ENCODE data around the gene PDSS2. TPM values are rescaled to one million over a fixed set of nuclear protein-coding genes. Genes with fewer than 3 reads are reported as not detected.

The PDSS2 gene
- total and polyA plus RNA-seq, 7 donors = 9.4 to 18.5 (median 11.1) TPM

DNA sequence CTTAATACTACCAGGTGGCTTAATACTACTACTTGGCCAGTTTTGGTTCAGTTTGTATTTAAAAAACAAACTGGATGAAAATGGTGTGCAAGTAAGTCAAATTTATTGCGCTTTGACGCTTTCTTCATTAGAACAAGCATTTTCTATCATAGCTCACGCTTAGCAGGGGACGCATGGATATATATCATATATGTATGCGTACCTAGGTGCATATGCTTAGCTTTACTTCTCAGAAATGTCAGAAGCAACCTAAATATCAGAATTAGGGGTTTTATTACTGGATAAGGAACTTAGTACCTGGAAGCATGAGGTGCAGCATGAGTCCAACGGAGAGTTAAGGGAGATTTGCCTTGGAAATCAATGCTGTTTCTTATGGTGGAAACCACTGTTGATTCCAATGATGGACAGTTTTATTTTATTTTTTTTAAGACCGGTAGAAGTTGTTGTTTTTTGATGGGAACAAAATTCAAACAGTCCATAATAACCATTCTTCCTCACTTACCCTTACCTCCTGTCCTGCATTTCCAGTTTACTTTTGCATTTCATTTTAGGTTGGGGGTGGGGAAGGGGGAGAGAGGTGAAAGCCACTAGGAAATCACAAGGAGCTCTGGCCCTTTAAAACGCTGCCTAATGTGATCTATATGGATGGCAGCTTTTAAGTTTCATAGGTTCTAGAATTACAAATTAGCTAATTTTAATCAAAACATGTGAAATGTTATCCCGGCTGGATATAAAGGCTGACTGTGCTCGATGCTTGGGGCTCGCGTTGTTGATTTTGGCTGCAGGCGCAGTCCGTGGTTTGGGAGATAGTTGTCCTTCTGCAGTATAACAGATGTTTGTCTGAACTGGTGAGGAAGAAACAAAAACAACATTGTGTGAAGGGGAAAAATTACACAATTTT lies 32.6 kb upstream of the PDSS2 start:
- Histone ChIP-seq H3K4me3 (peak overlapping the region; percentile 77 to 86 (median 82)), H3K36me3 (no peaks in the 10 kb centered on the region), H3K9me3 (no peaks in the 10 kb centered on the region), H3K4me1 (peaks cover 0 to 58% (median 43%) of the 10 kb centered on the region in 4 donors), H3K27ac (peak overlapping the region; percentile 88 to 95 (median 92)), H3K27me3 (peaks cover 0 to 6% (median 0%) of the 10 kb centered on the region in 3 donors)
- DNase-seq = no peak
- WGBS, 2 donors = 55 to 71% methylated on average over 14 of the region's 14 CpGs
- no peak for TF ChIP-seq POLR2A (IDR thresholded peaks at IDR 0.05)
- no peak for TF ChIP-seq POLR2AphosphoS5 (IDR thresholded peaks at IDR 0.05)
- TF ChIP-seq CTCF (IDR thresholded peaks at IDR 0.05) = no peak
- no peak for TF ChIP-seq EP300 (IDR thresholded peaks at IDR 0.05)
- intact Hi-C loops (cut with DNase I) = loop anchor here (2.0 to 10.0 kb wide), 6 partner anchors 33 to 1893 kb away; partner anchors contain the start of genes CD164 and PDSS2

DNA sequence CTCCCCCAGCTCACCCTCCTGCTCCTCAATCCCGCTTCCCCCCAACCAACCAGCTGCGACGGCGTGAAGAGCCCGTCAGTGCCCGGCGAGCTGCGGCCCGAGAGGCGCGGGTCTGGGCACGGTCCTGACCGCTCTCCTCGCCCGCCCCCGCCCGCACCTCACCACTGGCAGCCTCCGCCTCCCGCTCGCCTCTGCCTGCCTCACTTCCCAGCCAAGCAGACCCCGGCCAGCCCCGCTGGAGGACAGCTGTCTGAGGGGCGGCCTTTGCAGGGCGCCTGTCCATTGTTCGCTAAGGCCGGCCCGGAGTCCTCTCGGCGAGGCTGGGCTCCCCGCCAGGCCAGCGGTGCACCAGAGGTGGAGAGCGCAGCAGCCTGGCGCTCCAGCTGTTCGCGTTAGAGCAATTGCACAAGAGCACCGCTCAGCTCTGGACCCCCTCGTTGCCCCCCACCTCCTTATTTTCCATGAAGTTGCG lies 31.8 kb upstream of the PDSS2 start:
- intact Hi-C loops (cut with DNase I) = loop anchor here (2.0 to 10.0 kb wide), 6 partner anchors 32 to 1894 kb away; partner anchors contain the start of genes CD164 and PDSS2
- TF ChIP-seq POLR2AphosphoS5 (IDR thresholded peaks at IDR 0.05) (peak in 3 of 4 donors; percentile 28 to 39 (median 36)), POLR2A (IDR thresholded peaks at IDR 0.05) (peak in 1 of 2 donors; percentile 10), EP300 (IDR thresholded peaks at IDR 0.05) (no peak), CTCF (IDR thresholded peaks at IDR 0.05) (no peak)

DNA sequence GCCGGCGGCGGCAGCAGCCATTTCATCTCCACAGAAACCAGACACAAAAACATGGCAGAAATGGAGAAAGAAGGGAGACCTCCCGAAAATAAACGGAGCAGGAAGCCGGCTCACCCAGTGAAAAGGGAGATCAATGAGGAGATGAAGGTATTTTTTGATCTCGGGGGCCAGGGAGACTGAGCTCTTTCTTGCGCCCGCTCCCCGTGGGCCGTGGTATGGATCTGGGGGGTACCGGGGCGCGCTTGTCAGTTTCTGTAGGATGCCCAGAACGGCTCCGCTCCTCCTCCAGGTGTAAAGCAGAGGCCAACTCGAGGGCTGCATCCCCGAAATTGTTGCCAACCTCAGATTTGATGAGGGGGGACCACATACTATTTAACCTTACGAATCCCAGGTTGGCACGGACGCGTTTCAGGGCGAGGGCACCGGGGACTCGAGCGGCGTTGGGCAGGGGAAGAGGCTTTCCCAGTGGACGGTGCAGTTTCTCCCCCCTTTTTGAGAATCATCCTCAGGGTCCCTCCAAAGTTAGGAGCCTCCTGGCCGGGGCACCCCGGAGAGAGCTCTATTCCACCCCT lies 31.3 kb upstream of the PDSS2 start:
- peaks cover 0 to 6% (median 0%) of the 10 kb centered on the region in 3 donors for H3K27me3 ChIP-seq
- H3K27ac ChIP-seq = peak overlapping the region; percentile 88 to 95 (median 92)
- DNase-seq = peak; percentile 65
- WGBS, 2 donors = 1% methylated on average over 30 of the region's 30 CpGs
- H3K36me3 ChIP-seq = no peaks in the 10 kb centered on the region
- TF ChIP-seq EP300 (IDR thresholded peaks at IDR 0.05) = no peak
- no peak for TF ChIP-seq POLR2A (IDR thresholded peaks at IDR 0.05)
- no peak for TF ChIP-seq CTCF (IDR thresholded peaks at IDR 0.05)
- no peak for TF ChIP-seq POLR2AphosphoS5 (IDR thresholded peaks at IDR 0.05)
- no peaks in the 10 kb centered on the region for H3K9me3 ChIP-seq
- H3K4me1 ChIP-seq = peaks cover 0 to 45% (median 31%) of the 10 kb centered on the region in 4 donors
- peak overlapping the region; percentile 77 to 86 (median 82) for H3K4me3 ChIP-seq
- intact Hi-C loops (cut with DNase I) = loop anchor here (2.0 to 10.0 kb wide), 6 partner anchors 32 to 1894 kb away; partner anchors contain the start of genes CD164 and PDSS2

More for the DNA sequence above, 31.8 kb upstream of the PDSS2 start:
- no peaks in the 10 kb centered on the region for H3K36me3 ChIP-seq
- peaks cover 0 to 50% (median 36%) of the 10 kb centered on the region in 4 donors for H3K4me1 ChIP-seq
- peak overlapping the region; percentile 77 to 86 (median 82) for H3K4me3 ChIP-seq
- 2% methylated on average over 38 of the region's 38 CpGs for WGBS, 2 donors
- peak overlapping the region; percentile 88 to 95 (median 92) for H3K27ac ChIP-seq
- no peaks in the 10 kb centered on the region for H3K9me3 ChIP-seq
- peaks cover 0 to 6% (median 0%) of the 10 kb centered on the region in 3 donors for H3K27me3 ChIP-seq
- peak; percentile 91 for DNase-seq

- Histone ChIP-seq H3K27ac (peak within 1 kb of the TSS; percentile 88 to 95 (median 92)), H3K36me3 (no peaks in the 10 kb centered on the region), H3K4me3 (peak within 1 kb of the TSS; percentile 77 to 86 (median 82)), H3K4me1 (peaks cover 0 to 40% (median 25%) of the 10 kb centered on the region in 4 donors), H3K9me3 (no peaks in the 10 kb centered on the region), H3K27me3 (peaks cover 0 to 6% (median 0%) of the 10 kb centered on the region in 3 donors)
- peak; percentile 89 for DNase-seq
- intact Hi-C loops (cut with DNase I) = loop anchor here (2.0 to 10.0 kb wide), 7 partner anchors 31 to 1895 kb away; partner anchors contain the start of genes CD164, PDSS2 and SEC63
- 1% methylated on average over 129 to 130 of the region's 130 CpGs for WGBS, 2 donors
- peak; percentile 23 to 66 (median 46) for TF ChIP-seq POLR2AphosphoS5 (IDR thresholded peaks at IDR 0.05)
- no peak for TF ChIP-seq POLR2A (IDR thresholded peaks at IDR 0.05)
- TF ChIP-seq CTCF (IDR thresholded peaks at IDR 0.05) = no peak
Observed at GRCh38 chr6:107489636-107490565, 30.5 kb upstream of the PDSS2 start, which contains the start of gene SOBP. Gene SOBP, plus strand, starts transcription at chr6:107490117. Its CDS starts 500 bp downstream, at chr6:107490617.
